GM21723 (cell line): ENCODE results near the gene MTSS2.
"Not testable (repeated sequence)": the region's sequence is repeated elsewhere in the genome, so short reads cannot be mapped to it uniquely, and the experiment has no call there.

Source experiments
- ATAC-seq: cut with Tn5 transposase; IDR thresholded peaks from one replicate; pipeline ENCODE4 v1.9.1; 2021; ENCODE audit warnings: mild to moderate bottlenecking, moderate library complexity; ENCODE audit not compliant: unreplicated experiment

Gene MTSS2

DNA sequence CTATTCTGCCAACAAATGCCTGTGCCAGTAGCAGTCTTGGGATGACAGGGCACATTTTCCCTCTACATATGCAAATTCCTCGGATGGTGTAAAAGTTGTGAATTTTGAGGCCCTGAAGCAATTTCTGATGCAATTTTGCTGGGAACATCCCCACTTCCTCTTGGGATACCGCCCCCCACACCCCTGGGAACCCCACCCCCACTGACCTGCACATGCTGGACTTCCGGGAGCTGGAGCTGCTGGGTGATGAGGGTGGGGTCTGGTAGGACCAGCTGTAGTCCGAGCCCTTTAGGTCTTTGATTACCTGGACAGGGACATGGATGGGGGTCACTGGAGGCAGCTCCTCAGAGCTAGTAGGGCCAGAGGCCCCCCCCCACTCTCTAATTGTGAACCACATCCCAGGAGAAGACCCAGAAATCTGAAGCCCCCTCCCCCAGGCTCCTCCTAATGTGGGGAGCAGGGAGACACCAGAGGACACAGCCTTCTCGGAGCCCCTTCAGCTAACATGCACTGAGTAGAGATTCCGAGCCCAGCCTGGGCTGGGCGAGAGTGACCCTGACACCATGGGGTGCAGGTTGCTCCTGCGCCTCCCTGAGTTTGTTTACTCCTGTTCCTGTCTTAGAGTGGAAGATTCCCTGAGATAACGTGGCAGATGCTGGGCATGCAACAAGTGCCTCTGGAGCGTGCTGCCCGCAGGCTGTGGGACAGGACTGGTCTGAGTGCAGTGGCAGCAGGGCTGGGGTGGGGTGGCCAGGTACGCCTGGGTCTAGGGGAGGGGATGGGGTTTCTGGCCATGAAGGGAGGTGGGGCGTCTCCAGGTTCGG, 9.0 kb downstream of the MTSS2 start:
- no peak for ATAC-seq

DNA sequence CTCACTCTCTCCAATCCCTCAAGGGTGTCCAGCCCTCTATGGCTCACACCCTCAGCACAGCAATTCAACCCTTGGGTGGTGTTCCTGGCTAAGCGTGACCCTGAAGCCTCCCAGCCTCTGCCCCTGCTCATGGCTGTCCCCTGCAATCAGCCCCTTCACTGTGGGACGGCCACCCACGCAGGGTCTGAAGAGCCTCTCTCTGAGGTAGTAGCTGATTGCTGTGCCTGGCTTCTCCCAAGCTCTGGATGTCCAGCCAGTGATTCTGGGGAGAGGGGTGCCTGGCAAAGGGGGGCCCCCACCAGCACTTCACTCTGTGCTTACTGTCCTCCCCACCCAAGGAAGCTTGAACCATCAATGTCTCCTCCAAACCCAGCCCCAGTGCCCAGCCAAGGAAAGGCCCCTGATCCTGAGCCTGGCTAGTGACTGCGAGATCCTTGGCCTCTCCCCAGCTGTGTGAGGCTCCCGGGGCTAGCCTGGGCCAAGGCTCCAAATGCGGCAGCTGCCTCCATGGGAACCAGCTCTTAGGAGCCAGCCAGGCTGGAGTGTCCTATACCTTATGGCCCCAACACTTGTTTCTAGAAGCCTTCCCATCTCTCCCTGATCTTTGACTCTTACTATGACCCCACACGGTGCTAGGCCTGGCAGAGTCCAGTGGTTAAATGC, 9.9 kb downstream of the MTSS2 start:
- no peak for ATAC-seq

DNA sequence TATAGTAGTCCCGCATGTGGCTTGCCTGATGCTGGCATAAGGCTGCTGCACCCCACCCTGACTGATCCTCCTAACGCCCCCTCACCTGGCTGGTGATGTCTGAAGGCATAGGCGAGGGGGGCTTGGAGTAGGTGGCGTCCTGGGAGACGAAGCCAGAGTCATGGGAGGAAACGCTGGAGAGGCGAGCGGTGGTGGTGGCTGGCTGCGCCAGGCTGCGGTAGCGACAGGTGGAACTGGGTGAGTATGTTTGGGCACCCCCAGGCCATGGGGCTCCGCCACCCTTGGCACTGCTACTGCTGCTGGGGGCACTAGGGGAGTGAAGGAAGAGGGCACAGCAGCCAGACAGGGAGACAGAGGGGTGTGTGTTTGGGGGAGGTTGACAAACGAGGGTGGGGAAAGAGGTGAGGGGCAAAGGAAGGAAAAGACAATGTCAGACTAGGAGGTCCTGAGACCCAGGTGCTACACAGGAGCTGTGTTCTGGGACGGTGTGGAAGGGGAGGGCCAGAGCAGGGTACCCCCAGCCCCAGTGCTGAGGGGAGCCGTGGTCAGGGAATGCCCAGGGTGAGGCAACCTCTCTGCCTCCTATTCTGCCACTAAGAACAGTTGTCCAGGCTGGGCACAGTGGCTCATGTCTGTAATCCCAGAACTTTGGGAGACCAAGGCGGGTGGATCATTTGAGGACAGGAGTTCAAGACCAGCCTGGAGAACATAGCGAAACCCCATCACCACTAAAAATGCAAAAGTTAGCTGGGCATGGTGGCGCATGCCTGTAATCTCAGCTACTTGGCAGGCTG, 11.4 kb downstream of the MTSS2 start:
- ATAC-seq = no peak

GRCh38 chr16:70670938-70671337, 14.9 kb downstream of the MTSS2 start:
- ATAC-seq = not testable (repeated sequence)

GRCh38 chr16:70670175-70670574, 15.7 kb downstream of the MTSS2 start:
- ATAC-seq = no peak

DNA sequence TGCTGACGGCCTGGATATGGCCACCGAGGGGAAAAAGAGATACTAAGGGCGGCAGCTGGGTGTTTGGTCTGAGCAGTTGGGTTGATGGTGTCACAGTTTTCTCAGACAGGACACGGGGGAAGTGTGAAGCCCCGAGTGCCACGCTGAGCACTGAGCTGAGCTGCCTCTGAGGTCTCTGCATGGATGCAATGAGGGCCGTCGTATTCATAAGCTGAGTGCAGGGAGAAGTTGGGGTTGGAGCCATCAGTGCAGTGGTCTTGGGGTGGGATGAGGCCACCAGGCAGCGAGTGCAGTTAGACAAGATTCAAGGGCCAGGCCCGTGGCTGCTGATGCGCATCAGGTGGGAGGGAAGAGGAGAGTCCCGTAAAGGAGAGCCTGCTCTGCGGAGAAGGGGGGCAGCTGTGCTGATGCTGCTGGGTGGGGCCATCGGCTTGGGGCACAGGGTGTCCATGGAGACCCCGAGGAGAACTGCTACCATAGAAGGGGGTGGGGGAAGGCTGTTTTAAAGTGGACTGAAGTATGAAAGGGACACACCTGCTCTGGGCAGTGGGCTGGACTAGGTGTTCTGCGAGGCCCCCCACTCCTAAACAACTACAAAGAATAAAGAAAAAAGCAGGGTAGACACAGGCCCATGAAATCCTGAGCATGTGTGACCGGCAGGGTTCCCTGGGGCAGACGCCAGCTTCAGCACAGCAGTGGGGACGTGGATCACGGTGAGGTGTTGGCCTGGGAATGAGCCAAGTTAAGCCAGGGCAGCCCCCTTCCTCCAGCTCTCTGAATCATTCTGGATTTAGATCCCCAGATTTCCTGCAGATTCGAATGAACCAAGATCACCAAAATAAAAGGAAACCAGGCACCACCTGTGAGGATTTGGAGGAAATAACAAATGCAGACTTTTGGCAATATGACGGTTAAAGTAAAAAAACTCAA, 19.8 kb downstream of the MTSS2 start:
- no peak for ATAC-seq

GRCh38 chr16:70665113-70665694, 20.6 kb downstream of the MTSS2 start:
- no peak for ATAC-seq

DNA sequence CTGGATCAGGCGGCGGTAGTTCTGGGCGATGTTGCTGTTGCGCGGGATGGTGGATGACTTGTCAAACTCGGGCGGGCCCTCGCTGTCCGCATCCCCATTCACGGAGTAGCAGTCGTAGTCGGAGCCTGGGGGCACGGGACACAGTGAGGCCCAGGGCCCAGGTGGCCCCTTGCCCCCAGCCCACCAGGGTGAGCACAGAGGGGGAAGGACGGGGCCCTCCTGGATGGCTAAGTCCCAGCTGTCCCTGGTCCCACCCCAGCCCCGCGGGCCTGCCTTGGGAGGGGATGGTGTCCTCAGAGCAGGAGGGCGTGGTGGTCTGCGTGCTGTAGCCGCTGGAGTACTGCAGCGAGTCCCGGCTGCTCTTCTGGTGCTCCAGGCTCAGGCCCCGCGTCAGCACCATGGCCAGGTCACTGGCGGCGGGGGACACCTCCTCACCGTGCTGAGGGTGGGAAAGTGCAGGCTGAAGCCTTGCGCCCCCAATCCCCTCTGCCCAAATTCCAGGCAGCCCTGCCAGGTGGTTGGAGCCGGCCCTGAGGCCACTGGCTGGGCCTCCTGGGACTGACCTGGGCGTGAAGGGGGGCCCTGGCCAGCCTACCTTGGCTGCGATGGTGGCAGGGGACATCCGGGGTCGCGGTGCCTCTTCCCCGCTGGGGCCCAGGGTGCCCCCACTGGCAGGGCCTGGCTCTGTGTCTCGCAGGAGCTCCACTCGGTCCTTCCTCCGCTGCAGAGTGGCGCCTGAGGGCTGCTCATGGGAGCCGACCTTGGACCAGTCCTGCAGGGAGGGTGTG, 21.3 kb downstream of the MTSS2 start:
- no peak for ATAC-seq

GRCh38 chr16:70663524-70664324, 22.1 kb downstream of the MTSS2 start:
- no peak for ATAC-seq

DNA sequence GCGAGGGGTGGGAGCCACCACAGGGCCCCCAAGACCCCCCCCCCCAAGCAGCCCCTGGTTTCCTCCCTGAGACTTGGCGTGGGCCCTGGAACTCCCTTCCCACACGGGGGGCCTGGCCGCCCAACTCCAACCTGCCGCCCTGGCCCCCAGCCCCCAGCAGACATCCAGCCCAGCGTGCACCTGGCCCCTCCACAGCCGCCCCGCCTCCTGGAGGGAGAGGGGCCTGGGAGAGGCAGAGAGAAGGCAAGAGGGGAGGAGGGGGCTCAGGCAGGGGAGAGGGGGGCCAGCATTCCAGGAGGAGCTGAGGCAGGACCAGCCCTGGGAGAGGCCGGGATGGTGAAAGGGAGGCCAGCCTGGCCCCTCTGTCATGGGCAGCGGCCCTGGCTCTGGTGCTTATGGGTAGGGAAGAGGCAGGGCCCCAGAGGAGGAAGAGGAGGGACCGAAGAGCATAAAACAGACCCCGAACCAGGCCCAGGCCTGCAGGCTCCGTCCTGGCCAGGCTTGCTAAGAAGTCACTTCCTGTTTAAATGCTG, 22.8 kb downstream of the MTSS2 start:
- no peak for ATAC-seq

GRCh38 chr16:70661918-70662641, 23.8 kb downstream of the MTSS2 start:
- ATAC-seq = no peak

- no peak for ATAC-seq
Observed at GRCh38 chr16:70661534-70661917, 24.3 kb downstream of the MTSS2 start.

DNA sequence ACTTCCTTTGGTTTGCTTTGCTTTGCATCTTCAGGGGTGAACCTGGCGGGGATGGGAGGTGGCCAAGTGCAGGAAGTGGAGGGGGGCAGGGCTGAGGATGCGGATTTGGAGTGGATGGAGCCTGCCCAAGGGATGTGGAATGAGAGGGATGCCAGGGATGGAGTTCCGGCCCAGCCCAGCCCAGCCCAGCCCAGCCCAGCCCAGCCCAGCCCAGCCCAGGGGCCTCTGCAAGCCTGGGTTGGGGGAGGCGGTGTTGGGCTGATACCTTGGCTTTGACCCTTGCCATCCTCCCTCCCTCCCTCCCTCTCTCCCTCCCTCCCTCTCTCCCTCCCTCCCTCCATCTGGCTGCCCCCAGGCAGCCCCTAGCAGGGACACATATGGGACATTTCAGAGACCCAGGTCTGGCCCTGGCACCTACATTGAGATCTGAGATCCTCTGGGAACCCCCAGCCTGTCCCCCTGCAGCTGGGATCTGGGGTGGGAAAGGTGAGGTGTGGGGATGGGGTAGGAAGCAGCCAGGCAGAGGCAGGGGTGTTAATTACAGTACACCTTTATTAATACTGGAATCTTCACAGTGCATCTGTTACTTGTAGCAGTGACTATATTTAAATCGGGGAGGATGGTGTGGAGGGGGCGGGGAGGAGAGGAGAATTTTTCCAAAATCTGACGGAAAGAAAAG, 25.0 kb downstream of the MTSS2 start:
- no peak for ATAC-seq

GRCh38 chr16:70659953-70660671, 25.7 kb downstream of the MTSS2 start:
- ATAC-seq = no peak

- no peak for ATAC-seq
Observed at GRCh38 chr16:70659546-70659945, 26.3 kb downstream of the MTSS2 start.

GRCh38 chr16:70658921-70659320, 26.9 kb downstream of the MTSS2 start:
- no peak for ATAC-seq
